Measurements from ENCODE around the gene GGN. TPM values are rescaled to one million over a fixed set of nuclear protein-coding genes. Genes with fewer than 3 reads are reported as not detected.
"Not testable (repeated sequence)": the region's sequence is repeated elsewhere in the genome, so short reads cannot be mapped to it uniquely, and the experiment has no call there.

GGN gene
- total RNA-seq, 1 experiment from 2014 or later, result 1.3 TPM

- DNase-seq (ENCODE audit: low read depth), result no peak
Measured at GRCh38 chr19:38386971-38387549, 774 bp downstream of the GGN start.

GRCh38 chr19:38386300-38386970 lies 1.4 kb downstream of the GGN start:
- no peak for DNase-seq (ENCODE audit: low read depth)

DNA sequence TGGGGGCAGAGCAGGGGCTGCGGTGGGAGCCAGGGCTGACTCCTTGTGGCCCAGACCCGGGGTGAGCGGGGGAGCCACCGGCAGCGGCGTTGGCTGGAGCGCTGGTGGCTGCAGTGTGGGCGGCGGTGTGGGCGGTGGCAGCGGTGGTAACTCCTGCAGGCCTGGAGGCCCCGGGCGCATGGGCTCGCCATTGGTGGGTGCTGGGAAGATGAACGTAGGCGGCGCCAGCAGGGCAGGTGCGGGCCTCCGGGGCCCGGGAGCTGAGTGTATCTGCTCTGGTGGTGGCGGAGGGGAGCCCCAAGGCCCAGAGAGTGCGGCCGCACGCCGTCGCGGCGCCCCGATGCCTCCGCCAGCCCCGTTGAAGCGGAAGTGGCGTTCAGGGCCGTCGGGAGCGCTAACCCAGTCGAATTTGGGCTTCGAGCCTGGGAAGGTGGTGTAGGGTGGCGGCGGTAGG lies 2.0 kb downstream of the GGN start:
- DNase-seq (ENCODE audit: low read depth), result no peak

DNA sequence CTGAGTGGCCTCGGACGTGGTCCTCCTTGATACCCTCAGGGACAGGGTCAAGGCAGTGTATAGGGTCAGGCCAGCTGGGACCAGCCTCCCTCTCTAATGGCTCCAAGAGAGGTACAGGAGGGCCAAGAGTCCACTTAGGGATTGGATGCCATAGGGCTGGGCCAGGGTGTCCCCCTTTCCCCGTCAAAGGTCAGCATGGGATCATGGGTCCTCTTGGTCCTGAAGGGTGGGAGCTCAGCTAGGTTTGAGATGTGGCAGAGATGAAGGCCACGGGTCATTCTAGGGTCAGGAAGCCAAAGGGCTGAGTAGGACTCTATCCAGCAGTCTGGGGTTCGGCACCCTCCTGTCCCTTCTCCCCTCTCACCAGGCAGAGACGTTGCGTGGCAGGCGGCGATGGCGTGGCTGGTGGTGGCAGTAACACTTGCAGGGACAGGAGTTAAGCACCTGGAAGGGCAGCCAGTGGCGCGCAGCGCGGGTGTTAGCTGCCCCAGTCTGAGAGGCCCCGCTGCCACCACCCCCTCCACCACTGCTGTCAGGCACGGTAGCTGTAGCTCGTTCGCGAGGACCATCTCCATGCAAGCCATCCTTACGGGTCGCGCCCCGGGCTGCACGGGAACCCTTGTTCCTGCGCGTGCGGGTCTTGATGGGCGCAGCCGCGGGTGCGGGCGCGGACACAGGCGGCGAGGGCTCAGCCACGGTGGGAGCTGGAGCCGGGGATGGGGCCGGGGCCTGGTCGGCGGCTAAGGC lies 2.6 kb downstream of the GGN start:
- DNase-seq (ENCODE audit: low read depth), result no peak

- peak; percentile 11 for DNase-seq (ENCODE audit: low read depth)
Measured at GRCh38 chr19:38384209-38385027, 3.4 kb downstream of the GGN start.

GRCh38 chr19:38383743-38384142 lies 4.1 kb downstream of the GGN start:
- no peak for DNase-seq (ENCODE audit: low read depth)

GRCh38 chr19:38383184-38383583 lies 4.7 kb downstream of the GGN start:
- no peak for DNase-seq (ENCODE audit: low read depth)

DNA sequence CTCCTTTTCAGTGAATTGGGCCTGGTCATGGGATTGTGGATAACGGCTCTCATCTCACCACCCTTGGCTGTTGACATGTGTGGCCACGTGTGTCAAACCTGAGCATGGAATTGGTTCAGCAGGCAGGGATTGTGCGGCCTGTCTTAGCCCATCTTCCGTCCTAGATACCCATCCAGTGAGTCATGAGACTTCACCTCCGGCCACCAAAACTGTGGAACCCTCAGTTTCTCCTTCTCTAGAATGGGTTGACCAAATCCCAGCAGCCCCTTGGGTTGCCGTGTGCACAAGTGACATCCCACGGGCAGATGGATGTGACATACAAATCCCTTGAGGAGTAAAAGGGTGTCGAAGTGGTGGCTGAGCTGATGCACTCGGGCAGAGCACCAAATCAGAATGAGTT lies 6.7 kb downstream of the GGN start:
- no peak for DNase-seq (ENCODE audit: low read depth)

- DNase-seq (ENCODE audit: low read depth), result no peak
Measured at GRCh38 chr19:38378866-38379265, 9.0 kb downstream of the GGN start.

DNA sequence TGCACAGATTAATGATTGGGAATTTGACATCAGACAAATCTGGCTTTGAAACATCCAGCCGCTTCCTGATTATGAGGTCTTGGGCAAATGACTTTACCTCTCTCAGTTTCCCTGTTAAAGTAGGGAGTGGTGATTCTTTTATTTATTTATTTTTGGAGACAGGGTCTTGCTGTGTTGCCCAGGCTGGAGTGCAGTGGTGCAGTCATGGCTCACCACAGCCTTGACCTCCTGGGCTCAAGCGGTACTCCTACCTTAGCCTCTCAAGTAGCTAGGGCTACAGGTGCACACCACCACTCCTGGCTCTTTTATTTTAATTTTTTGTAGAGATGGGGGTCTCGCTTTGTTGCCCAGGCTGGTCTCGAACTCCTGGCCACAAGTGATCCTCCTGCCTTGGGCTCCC lies 10.8 kb downstream of the GGN start:
- no peak for DNase-seq (ENCODE audit: low read depth)

DNA sequence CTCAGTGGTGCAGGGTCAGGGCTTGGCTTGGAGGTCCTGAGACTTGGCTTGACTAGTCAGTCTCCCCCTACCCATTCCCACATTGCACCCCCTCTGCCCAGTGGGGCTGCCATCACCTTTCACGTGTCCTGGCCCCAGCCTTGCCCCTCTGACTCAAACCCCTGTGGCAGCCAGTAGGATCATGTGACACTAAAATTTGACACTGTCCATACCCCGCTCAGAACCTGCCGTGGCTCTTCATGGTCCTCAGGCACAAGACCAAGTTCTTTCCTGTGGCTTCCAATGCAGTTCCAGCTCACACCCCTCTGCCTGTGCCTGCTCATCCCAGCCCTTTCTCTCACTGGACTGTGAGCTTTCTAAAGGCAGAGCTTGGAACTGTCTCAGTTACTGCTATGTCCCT lies 11.3 kb downstream of the GGN start:
- no peak for DNase-seq (ENCODE audit: low read depth)

- DNase-seq (ENCODE audit: low read depth), result peak; percentile 63
Measured at GRCh38 chr19:38375748-38376147, 12.1 kb downstream of the GGN start.

DNA sequence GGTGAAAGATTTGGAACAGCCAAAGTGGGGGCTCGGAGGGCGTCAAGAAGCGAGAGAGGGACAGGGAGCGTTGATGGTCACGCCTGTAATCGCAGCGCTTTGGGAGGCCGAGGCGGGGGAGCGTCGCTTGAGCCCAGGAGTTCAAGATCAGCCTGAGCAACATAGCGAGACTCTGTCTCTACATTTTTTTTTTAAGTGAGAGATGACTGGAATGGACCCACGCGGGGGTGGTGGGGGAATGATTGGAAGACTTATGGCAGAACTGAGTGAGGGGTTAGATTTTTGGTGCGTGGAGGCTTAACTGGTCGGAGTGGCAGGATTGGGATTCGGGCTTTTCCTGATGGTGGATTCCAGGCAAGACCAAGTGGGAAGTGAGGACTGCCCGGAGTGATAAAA lies 12.7 kb downstream of the GGN start:
- DNase-seq (ENCODE audit: low read depth), result no peak

- peak; percentile 99 for DNase-seq (ENCODE audit: low read depth)
Measured at GRCh38 chr19:38374332-38375097, 13.3 kb downstream of the GGN start, which contains the start of gene PSMD8. TSS of gene PSMD8 (plus strand) at chr19:38374571. CDS start at chr19:38374602, 31 bp downstream.

- no peak for DNase-seq (ENCODE audit: low read depth)
Measured at GRCh38 chr19:38373907-38374331, 13.9 kb downstream of the GGN start.

DNA sequence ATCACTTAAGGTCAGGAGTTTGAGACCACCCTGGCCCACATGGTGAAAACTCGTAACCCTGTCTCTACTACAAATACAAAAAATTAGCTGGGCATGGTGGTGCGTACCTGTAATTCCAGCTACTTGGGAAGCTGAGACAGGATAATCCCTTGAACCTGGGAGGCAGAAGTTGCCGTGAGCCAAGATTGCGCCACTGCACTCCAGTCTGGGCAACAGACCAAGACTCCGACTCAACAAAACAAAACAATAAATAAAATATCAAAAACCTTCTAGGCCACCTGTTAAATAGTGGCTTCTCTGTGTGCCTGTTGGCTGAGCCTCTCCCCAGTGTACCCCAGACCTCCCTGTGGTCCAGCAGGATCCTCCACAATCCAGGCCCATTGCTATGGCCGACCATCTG lies 16.8 kb downstream of the GGN start:
- DNase-seq (ENCODE audit: low read depth), result peak; percentile 27

GRCh38 chr19:38370299-38370698 lies 17.5 kb downstream of the GGN start:
- DNase-seq (ENCODE audit: low read depth), result no peak

DNA sequence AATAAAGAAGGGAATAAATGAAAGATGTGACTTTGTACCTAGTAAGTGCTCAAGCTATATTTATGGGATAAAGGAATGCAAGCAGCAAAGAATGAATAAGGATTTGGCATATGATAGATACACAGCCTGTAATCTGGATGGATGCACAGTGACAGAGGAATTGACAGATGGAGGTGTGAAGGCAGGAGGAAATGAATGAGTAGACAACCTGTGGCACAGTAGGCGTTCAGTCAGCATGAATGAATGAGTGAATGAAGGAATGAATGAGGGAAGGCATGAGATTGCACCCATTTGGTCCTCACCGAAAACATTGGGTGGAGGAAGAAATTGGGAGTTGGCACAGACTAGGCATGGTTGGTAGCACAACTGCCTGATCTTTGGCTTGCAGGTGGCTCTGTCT lies 18.2 kb downstream of the GGN start:
- DNase-seq (ENCODE audit: low read depth), result no peak

- DNase-seq (ENCODE audit: low read depth), result no peak
Measured at GRCh38 chr19:38367041-38367440, 20.8 kb downstream of the GGN start.

DNA sequence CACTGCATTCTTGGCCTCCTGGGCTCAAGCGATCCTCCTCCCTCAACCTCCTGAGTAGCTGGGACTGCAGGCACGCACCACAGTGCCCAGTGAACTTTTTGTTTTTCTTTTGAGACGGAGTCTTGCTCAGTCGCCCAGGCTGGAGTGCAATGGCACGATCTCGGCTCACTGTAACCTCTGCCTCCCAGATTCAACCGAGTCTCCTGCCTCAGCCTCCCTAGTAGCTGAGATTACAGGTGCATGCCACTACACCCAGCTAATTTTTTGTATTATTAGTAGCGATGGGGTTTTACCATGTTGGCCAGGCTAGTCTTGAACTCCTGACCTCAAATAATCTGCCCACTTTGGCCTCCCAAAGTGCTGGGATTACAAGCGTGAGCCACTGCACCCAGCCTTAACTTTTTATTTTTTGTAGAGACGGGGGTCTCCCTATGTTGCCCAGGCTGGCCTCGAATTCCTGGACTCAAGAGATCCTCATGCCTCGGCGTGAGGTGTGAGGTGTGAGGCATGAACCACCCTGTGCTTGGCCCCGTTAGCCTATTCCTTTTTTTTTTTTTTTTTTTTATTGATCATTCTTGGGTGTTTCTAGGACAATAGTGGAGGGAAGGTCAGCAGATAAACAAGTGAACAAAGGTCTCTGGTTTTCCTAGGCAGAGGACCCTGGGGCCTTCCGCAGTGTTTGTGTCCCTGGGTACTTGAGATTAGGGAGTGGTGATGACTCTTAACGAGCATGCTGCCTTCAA lies 24.7 kb downstream of the GGN start:
- not testable (repeated sequence) for DNase-seq (ENCODE audit: low read depth)

Data from LHCN-M2 (cell line).